ENCODE measurements around the gene PLEKHA4.
"Not testable (repeated sequence)": the region's sequence is repeated elsewhere in the genome, so short reads cannot be mapped to it uniquely, and the experiment has no call there.

PLEKHA4 gene

DNA sequence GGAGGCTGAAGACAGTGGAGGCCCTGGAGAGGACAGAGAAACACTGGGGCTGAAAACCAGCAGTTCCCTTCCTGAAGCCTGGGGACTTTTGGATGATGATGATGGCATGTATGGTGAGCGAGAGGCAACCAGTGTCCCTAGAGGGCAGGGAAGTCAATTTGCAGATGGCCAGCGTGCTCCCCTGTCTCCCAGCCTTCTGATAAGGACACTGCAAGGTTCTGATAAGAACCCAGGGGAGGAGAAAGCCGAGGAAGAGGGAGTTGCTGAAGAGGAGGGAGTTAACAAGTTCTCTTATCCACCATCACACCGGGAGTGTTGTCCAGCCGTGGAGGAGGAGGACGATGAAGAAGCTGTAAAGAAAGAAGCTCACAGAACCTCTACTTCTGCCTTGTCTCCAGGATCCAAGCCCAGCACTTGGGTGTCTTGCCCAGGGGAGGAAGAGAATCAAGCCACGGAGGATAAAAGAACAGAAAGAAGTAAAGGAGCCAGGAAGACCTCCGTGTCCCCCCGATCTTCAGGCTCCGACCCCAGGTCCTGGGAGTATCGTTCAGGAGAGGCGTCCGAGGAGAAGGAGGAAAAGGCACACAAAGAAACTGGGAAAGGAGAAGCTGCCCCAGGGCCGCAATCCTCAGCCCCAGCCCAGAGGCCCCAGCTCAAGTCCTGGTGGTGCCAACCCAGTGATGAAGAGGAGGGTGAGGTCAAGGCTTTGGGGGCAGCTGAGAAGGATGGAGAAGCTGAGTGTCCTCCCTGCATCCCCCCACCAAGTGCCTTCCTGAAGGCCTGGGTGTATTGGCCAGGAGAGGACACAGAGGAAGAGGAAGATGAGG, 5.3 kb upstream of the PLEKHA4 start:
- H3K4me3 ChIP-seq (ENCODE audit: low read depth, low read length) = peak overlapping the region; percentile 75
- DNase-seq (ENCODE audit: low read depth) = no peak
- TF ChIP-seq, protein P1, sequence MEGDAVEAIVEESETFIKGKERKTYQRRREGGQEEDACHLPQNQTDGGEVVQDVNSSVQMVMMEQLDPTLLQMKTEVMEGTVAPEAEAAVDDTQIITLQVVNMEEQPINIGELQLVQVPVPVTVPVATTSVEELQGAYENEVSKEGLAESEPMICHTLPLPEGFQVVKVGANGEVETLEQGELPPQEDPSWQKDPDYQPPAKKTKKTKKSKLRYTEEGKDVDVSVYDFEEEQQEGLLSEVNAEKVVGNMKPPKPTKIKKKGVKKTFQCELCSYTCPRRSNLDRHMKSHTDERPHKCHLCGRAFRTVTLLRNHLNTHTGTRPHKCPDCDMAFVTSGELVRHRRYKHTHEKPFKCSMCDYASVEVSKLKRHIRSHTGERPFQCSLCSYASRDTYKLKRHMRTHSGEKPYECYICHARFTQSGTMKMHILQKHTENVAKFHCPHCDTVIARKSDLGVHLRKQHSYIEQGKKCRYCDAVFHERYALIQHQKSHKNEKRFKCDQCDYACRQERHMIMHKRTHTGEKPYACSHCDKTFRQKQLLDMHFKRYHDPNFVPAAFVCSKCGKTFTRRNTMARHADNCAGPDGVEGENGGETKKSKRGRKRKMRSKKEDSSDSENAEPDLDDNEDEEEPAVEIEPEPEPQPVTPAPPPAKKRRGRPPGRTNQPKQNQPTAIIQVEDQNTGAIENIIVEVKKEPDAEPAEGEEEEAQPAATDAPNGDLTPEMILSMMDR (IDR thresholded peaks at IDR 0.05; ENCODE audit: low read depth, low read length, missing control alignments) = no peak

DNA sequence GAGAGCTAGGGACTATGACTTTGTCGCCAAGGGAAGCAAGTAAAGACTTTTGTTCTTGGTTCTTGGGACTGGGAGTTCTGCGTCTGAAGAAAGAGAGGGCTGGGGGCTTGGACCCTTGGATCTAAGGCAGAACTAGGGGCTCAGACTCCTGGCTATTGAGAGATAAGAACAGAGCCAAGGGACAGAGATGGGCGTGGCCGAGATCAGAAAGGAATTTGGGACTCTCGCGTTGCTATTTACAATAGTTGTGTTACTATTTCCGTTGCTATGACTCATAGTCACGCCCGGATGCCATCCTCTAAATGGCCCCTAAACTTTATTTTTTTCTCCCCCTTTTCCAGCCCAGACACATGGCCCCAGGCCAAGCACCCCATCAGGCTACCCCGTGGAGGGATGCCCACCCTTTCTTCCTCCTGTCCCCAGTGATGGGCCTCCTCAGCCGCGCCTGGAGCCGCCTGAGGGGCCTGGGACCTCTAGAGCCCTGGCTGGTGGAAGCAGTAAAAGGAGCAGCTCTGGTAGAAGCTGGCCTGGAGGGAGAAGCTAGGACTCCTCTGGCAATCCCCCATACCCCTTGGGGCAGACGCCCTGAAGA, 4.6 kb upstream of the PLEKHA4 start:
- TF ChIP-seq, protein P1 (IDR thresholded peaks at IDR 0.05; ENCODE audit: low read depth, low read length, missing control alignments) = no peak
- peak overlapping the region; percentile 75 for H3K4me3 ChIP-seq (ENCODE audit: low read depth, low read length)
- DNase-seq (ENCODE audit: low read depth) = no peak

DNA sequence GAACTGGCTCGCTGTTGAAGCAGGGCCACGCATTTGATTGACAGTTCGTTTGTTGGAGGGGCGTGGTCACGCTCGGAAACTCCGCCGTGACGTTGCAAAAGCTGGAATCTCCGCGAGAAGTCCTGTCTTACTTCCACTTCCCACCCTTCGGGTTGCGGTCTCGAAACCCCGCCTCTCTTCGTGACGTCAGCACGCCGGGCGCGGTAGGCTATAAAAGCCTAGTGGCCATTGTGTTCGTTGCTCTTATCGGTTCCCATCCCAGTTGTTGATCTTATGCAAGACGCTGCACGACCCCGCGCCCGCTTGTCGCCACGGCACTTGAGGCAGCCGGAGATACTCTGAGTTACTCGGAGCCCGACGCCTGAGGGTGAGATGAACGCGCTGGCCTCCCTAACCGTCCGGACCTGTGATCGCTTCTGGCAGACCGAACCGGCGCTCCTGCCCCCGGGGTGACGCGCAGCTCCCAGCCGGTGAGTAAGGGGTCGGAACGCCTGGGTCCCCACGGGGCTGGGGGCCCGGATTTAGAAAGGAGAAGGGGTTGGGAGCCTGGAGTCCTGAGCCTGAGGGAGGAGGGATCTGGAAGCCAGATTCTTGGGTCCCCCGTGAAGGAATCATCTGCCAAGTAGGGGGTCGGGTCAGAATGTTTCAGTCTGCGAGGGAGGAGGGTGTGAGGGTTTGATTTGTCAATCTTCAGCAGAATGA, 3.9 kb upstream of the PLEKHA4 start, which contains the start of gene PPP1R15A:
Gene PPP1R15A, plus strand, starts transcription at position 240 of the 702 bp plus-strand sequence. CDS start 813 bp downstream, outside the sequence.
- peak within 1 kb of the TSS; percentile 75 for H3K4me3 ChIP-seq (ENCODE audit: low read depth, low read length)
- DNase-seq (ENCODE audit: low read depth) = peak; percentile 93
- TF ChIP-seq, protein P1 (IDR thresholded peaks at IDR 0.05; ENCODE audit: low read depth, low read length, missing control alignments) = no peak

DNA sequence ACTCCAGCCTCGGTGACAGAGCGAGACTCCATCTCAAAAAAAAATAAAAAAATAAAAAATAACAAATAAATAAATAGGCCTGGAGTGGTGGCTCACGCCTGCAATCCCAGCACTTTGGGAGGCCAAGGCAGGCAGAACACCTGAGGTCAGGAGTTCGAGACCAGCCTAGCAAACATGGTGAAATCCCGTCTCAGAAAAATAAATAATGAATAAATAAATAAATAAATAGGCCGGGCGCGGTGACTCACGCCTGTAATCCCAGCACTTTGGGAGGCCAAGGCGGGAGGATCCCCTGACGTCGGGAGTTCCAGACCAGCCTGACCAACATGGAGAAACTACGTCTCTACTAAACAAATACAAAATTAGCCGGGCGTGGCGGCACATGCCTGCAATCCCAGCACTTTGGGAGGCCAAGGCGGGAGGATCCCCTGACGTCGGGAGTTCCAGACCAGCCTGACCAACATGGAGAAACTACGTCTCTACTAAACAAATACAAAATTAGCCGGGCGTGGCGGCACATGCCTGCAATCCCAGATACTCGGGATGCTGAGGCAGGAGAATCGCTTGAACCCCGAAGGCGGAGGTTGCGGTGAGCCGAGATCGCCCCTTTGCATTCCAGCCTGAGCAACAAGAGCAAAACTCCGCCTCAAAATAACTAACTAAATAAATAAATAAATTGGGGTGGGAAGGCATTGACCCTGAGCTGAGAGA, 3.2 kb upstream of the PLEKHA4 start:
- DNase-seq (ENCODE audit: low read depth); H3K4me3 ChIP-seq (ENCODE audit: low read depth, low read length): not testable (repeated sequence)

DNA sequence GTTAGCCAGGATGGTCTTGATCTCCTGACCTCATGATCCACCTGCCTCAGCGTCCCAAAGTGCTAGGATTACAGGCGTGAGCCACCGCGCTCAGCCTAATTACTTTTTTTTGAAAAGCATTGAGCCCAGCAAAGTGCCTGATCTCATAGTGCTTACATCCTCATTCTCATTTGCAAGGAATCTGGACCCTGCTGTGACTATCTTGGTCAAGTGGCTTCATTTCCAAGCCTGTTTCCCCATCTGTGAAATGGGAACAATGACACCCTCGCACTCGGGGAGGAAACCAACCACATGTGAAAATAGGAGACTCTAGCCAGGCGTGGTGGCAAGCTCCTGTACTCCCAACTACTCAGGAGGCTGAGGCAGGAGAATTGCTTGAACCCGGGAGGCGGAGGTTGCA, 1.6 kb upstream of the PLEKHA4 start:
- TF ChIP-seq, protein P1 (IDR thresholded peaks at IDR 0.05; ENCODE audit: low read depth, low read length, missing control alignments) = no peak
- DNase-seq (ENCODE audit: low read depth) = no peak
- H3K4me3 ChIP-seq (ENCODE audit: low read depth, low read length) = no peak overlapping the region

DNA sequence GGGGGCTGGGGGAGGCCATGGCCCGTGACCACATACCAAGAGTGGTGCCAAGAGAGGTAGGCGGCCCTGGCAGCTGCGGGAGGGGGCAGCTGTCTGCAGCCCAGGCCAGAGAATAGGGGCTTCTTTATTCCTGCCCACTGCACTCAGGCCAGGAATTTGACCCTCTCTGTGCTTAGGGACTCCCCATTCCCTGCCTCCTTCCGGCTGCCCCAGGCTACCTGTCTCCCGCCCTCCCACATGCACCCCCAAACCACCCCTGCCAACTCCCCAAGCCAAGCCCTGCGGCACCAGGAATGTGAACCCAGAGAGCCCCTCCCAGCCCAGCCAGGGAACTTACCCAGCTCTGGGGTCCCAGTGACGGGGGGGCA, 687 bp downstream of the PLEKHA4 start:
- no peak for DNase-seq (ENCODE audit: low read depth)
- TF ChIP-seq, protein P1 (IDR thresholded peaks at IDR 0.05; ENCODE audit: low read depth, low read length, missing control alignments) = no peak
- no peak overlapping the region for H3K4me3 ChIP-seq (ENCODE audit: low read depth, low read length)
